Stimulated activated CD4-positive, alpha-beta T cell treated with anti-CD3 and anti-CD28 coated beads, Interleukin-4, amount 100 ng/mL, for 1 hour (primary cell): ENCODE data around the gene ZSCAN5A.
"Not testable (repeated sequence)": the region's sequence is repeated elsewhere in the genome, so short reads cannot be mapped to it uniquely, and the experiment has no call there.

ENCODE experiments used
- DNase-seq: peaks from one replicate; pipeline ENCODE4 v3.0.0-alpha.2; 2020

Gene ZSCAN5A

DNA sequence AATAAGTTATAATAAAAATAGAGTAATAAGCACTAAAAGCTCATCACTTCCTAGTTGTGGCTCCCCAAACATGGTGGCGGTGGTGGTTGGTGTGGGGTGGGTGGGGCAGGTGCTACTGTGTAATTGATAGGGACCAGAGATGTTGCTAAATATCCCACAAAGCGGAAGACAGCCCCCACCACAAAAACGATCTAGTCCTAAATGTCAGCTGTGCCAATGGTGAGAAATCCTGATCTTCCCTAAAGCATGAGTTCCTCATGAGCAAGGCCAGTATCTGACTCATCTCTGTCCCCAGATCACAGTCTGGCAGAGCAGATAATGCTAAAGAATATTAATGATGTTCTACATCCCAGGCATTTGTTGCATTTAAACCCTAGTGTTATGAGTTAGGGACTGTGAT is 44.0 kb downstream of the ZSCAN5A start:
- DNase-seq: no peak

DNA sequence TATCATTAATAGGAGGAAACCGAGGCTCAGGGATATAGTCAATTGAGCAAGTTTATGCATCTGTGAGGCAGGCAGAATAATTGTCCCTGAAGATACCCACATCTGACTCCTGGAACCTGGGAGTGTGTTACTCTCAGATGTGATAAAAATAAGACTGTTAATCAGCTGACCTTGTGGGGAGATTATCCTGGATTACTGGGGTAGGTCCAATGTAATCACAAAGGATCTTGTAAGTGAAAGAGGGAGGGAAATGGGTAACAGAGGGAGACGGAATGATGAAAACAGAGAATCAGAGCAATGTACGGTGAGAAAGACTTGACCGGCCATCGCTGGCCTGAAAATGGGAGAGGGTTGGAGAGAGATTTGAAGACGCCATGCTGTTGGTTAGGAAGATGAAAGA is 45.3 kb downstream of the ZSCAN5A start:
- DNase-seq: no peak

DNA sequence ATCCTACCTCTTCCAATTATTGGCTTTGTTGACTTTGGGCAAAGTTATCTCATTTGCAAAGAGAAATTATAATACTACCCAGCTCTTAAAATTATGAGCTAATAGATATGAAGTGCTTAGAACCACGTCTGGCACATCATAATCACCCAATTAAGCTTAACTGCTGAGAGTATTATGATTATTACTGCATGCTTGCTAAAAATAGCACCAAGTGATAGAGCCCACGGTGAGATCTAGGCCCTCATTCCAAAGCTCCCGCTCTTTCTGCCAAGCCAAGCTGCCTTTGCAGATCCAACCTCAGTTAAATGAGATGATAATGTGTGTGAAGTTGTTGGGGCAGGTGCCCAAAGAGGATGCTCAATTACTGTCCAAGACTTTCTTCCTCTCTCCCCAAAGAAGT is 48.6 kb downstream of the ZSCAN5A start:
- DNase-seq: no peak

DNA sequence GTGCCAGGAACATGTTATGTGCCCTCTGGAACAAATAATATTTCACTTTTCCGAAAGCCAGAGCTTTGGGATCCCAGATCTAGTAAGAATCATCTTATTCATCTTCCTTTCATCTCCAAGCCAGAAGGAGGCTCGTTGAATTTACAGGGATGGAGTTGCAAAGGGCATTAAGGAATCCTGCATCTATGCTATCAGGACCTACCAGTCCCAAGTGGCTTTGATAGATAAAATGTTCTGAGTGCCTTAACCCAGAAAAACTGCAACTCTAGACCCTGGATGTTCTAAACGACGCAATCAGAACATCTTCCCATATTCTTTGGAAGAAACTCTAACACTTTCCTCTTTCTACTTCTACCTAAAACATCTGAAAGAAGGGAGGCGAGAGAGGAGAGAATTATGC is 51.3 kb downstream of the ZSCAN5A start:
- DNase-seq: no peak

DNA sequence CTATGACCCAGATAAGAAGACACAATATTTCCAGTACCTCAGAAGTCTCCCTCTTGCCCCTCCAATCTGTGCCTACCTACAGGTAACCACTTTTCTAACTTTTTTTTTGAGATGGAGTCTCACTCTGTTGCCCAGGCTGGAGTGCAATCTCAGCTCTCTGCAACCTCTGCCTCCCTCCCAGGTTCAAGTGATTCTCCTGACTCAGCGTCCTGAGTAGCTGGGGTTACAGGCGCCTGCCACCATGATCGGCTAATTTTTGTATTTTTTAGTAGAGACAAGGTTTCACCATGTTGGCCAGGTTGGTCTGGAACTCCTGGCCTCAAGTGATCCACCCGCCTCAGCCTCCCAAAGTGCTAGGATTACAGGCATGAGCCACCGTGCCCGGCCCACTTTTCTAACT is 52.7 kb downstream of the ZSCAN5A start:
- DNase-seq: not testable (repeated sequence)

DNA sequence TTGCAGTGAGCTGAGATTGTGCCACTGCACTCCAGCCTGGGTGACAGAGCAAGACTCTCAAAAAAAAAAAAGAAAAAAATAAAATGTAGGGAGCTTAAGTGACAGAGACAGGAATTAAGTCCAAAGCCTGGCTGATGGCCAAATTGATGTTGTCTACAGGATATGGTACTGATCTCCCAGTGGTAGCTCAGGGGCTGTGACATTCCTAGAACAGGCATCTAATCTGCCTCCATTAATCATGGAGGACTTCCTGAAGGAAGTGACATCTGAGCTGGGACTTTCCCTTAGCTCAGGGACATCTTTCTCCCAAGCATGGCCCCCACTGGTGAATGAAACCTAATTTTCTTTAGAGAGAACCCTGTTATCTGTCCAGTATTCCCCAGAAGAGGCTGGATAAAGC is 53.5 kb downstream of the ZSCAN5A start:
- no peak for DNase-seq

DNA sequence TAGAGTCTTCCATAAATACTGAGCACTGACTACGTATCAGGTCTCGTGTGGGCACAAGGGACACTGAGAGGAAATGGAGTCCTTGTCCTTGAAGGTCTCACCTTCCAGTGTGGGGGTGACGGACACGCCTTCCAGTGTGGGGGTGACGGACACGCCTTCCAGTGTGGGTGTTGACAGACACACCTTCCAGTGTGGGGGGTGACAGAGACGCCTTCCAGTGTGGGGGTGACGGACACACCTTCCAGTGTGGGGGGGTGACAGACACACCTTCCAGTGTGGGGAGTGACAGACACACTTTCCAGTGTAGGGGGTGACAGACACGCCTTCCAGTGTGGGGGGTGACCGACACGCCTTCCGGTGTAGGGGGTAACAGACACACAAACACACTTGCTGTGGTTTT is 56.4 kb downstream of the ZSCAN5A start:
- no peak for DNase-seq

DNA sequence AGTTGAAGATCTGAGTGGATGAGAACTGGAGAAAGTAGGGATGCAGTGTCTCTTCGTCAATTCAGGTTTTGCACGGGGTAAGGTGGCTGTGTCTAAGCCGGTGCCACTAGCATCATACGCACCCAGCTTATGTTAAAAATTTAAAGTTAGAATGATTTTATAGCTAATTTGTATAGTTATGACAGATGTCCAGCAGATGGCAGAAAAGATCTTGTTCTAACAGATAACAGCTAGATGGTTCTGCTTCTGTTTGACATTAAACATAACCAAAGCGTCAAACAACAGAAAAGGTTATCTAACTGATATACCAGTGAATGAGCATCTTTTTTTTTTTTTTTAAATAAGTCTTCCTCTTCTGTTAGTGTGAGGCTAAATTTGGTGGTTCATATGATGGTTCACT is 60.9 kb downstream of the ZSCAN5A start:
- DNase-seq: no peak

DNA sequence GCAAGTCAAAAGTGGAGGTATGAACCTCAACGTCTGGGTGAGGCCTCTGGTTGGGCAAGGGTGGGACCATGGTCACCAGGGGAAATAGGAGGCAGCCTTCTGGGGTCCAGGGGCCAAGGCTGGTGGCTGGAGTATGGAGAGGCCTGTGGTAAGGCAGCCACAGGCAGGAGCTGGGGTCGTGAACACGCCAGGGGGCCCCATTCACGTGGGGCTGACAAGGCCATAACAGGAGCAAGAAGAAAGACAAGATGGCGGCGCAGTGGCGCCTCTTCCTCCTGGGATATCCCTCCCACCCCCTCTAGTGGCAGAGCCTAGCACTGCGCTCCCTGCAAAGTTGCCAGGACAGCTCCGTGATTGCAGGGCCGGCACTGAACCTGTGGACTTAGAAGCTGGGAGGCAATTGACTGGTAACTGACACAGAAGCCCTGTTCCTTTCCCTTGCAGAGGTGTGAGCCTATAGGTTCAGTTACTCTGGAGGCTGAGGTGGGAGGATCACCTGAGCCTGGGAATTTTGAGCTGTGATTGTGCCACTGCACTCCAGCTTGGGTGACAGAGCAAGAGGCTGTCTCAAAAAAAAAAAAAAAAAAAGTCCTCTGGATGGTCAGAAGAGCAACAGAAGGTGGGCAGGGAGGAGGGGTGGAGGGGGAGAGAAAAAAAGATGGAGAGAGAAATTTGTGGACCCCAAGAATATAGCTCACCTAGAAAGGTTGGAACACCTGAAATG is 61.8 kb downstream of the ZSCAN5A start:
- peak; percentile 72 for DNase-seq

DNA sequence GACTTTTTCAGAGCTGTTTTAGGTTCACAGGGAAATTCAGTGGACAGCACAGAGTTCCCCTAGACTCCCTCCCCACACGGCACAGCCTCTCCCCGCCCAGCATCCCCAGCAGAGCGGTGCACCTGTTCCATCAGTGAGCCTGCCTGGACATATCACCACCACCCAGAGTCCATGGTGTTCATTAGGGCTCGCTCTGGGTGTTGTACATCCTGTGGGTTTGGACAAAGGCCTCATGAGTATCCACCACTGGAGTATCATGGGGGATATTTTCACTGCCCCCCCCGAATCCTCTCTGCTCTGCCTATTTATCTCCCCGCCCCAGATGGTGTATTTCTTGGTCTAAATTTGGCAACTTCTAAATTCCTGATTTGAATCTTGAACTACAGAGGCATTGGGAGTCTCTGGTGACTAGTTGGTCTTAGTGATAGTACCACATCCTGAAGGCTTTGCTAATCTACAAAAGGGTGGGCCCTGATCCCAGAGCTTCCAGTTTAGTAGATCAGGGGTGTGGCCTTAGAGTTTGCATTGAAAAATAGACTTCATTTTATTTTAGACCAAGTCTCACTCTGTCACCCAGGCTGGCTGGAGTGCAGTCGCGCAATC is 65.8 kb downstream of the ZSCAN5A start:
- DNase-seq: not testable (repeated sequence)

DNA sequence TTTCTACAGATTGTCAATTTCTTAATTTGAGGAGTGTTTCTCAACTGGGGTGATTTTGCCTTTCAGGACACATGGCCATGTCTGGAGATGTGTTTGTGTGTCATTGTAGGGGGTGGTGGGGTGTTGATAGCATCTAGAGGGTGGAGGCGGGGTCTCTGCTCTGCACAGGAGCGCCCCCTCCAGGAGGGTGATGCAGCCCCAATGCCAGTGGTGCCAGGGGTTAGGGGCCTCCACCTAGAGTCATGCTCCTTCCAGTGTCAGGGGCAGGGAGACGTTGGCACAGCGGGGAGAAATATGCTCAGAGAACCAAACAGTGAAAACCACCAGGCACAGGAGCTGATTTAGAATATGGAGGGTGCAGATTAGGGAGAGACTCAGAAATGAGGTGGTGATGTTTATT is 68.9 kb downstream of the ZSCAN5A start:
- DNase-seq: not testable (repeated sequence)

DNA sequence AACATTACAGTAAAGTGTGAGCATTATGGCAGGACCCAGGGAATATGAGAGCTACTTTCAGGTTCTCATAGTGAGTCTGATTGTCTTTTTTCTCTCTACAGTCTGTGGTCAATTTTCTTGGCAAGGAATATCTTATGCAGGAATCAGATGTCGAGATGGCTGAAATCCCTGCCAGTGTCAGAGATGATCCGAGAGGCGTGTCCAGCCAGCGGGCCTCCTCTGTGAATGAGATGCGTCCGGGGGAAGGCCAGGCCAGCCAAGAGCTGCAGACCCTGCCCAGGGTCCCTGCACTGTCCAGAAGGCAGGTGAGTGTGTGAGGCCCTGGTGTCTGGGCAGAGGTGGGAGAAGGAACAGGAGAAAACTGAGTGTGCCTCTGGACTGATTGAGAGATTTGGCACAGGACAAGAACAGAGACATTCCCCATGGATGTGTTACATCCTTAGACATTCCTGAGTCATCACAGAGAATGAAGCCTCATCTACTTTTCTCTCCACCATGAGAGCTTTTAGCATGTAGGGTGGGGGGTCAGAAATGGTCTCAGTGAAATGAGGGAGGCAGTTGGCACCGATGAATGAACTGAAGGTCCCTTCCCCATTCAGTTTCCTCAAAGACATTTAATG is 69.4 kb downstream of the ZSCAN5A start:
- no peak for DNase-seq

DNA sequence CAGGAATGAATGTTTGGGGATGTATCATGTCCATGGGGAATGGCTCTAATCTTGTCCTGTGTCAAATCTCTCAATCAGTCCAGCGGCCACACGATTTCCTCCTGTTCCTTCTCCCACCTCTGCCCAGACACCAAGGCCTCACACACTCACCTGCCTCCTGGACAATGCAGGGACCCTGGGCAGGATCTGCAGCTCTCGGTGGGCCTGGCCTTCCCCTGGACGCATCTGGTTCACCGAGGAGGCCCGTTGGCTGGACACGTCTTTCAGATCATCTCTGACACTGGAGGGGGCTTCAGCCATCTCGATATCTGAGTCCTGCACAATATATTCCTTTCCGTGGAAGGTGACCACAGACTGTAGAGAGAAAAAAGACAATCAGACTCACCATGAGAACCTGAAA is 91.2 kb downstream of the ZSCAN5A start:
- no peak for DNase-seq

DNA sequence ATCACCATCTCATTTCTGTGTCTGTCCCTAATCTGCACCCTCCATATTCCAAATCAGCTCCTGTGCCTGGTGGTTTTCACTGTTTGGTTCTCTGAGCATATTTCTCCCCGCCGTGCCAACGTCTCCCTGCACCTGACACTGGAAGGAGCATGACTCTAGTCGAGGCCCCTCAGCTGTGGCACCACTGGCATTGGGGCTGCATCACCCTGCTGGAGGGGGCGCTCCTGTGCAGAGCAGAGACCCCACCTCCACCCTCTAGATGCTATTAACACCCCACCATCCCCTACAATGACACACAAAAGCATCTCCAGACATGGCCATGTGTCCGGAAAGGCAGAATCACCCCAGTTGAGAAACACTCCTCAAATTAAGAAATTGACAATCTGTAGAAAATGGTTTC is 91.7 kb downstream of the ZSCAN5A start:
- DNase-seq: no peak

DNA sequence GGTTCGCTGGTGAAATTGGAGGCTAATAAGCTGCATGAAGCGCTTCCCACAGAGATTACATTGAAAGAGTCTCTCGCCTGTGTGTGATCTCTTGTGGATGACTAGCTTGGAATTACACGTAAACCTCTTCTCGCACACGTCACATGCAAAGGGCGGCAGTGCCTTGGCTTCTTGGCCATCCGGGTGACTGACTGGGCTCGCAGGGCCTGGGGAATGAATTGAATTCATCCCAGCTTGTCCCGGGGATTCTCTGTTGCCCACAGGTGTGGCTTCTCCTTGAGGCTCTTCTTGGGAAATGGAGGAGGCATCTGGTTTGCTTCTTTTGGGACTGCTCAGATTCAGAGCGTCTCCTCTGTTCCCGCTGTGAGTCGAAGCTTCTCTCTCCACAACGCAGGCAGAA is 92.8 kb downstream of the ZSCAN5A start:
- no peak for DNase-seq

DNA sequence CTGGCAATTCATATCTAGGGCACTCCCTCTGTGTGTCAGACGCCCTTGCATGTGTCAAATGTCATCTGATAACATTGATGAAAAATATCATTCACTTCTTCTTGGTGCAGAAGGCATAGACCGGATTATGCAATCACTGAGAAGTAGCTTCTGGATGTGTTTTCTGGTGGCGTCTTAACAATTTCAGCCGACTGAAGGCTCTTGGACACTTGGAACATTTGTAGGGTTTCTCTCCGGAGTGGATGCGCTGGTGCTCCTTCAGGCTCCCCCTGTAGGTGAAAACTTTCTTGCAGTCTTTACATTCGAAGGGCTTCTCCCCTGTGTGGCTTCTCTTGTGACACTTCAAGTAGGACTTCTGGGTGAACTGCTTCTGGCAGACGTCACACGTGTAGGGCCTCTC is 93.2 kb downstream of the ZSCAN5A start:
- DNase-seq: not testable (repeated sequence)

DNA sequence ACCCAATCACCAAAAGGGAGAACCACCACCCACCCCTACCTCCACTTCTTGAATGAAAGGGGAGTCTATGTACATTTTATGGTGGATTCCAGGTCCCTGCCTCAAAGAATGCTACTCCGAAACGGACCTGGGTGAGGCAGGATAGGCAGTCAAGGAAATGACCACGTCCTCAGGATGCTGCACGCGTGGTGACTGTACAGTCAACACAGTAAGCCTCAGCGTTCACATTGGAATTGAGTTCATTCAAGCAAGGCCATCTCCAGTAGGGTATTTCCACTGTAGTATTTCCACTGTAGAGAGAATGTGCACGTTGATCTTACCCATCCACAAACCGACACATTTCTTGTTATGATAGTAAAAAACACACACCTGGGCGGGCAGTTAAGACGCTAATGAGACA is 95.7 kb downstream of the ZSCAN5A start:
- no peak for DNase-seq

DNA sequence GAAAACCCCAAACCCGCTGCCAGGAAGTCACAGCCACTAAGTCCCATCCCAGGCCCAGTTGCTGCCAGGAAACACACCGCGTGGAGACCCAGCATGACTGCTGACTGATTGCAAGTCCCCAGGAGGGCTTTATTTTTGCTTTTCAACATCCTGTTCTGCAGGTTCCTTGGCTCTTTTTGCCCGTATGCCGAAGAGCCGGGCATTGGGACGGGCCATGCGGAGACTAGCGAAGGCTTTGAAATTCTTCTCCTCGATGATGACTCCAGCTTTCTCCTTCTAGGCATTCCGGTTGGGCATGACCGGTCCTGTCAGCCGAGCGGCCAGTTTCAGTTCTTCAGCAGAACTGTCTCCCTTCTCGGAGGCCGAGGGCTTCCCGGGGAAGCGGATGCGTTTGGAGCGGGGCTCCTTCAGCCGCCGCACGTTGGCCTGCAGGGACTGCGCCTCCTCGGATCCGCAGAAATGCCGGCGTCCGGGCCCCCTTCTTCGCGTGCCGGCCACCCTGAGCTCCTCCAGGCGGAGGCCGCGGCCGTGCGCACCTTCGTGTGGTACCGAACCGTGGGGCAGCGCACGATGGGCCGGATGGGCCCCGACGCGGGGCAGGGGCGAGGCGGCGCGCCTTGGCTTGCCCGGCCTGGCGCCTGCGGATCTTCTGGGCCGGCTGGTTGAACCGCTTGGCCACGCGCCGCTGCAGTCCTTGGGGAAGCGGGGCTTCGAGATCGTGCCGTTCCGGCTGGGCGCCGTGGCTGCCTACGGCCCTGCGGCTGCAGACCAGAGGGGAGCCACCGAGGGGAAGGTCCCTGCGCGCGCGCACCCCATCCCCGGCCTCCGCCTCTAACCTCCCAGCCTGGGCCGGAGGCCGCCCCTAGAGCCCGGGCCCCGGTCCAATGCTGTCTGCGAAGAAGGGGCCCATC is 97.3 kb downstream of the ZSCAN5A start:
- DNase-seq: no peak

DNA sequence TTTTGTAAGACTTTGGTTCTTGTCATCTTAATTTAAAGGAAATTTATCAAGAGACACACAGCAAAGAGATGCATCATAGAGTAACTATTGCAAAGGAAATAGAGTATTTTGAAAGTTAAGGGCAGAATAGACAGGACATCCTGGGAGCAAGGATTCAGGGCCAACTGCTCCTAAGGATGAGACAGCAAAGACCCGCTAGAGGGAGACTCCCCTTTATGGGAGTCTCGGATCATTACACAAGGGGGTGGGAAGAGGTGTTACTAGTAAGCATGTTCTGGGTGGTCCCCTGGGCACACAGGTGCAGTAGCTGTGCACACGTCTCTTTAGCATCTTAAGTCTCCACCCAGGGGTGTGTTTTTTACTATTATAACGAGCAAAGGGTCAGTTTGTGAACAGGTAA is 102.9 kb downstream of the ZSCAN5A start:
- DNase-seq: no peak

DNA sequence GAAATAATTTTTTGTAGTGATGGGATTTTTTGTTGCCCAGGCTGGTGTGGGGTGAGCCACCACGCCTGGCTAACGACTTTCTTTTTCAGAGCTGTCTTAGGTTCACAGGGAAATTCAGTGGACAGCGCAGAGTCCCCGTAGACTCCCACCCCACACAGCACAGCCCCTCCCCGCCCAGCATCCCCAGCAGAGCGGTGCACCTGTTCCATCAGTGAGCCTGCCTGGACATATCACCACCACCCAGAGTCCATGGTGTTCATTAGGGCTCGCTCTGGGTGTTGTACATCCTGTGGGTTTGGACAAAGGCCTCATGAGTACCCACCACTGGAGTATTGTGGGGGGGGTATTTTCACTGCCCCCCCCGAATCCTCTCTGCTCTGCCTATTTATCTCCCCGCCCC is 104.6 kb downstream of the ZSCAN5A start:
- not testable (repeated sequence) for DNase-seq

DNA sequence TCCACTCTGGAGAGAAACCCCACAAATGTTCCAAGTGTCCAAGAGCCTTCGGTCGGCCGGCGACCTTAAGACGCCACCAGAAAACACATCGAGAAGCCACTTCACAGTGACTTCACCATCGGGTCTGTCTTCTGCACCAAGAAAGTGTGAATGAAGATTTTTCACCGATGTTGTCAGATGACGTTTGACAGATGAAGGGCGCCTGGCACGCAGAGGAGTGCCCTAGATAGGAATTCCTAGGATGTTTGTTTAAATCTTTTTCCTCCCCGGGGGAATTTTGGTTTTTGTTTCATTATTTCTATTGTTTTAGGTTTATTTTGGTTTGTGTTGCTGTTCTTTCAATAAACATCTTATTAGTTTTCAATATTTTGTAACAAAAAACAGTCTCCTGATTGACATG is 105.5 kb downstream of the ZSCAN5A start:
- no peak for DNase-seq

DNA sequence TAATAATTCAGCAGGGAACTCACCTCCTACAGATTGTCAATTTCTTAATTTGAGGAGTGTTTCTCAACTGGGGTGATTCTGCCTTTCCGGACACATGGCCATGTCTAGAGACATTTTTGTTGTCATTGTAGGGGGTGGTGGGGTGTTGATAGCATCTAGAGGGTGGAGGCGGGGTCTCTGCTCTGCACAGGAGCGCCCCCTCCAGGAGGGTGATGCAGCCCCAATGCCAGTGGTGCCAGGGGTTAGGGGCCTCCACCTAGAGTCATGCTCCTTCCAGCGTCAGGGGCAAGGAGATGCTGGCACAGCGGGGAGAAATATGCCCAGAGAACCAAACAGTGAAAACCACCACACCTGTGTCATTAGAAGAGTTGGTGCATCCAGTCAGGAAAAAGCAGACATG is 107.1 kb downstream of the ZSCAN5A start:
- not testable (repeated sequence) for DNase-seq

DNA sequence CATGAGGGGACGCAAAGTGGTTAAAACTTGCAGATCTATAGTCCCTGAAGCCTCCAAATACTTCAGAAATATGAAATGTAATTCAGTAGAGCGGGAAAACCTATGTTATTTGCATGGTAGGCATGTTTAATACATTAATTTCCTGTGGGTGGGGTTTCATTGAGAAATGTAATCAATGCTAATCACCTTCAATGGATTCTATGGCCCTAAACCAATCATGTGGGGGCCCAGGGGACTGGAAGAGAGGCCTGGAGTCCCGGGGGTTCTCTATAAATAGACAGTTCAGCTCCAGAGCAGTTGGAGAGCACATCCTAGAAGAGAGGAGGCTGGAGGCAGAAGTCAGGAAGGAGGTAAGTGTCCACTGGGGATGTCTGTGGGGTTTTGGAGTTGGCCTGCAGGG is 112.7 kb downstream of the ZSCAN5A start, which contains the start of gene ZSCAN5C:
Gene ZSCAN5C (plus strand): TSS at position 301 of the 400 bp plus-strand sequence. CDS start 3,641 bp downstream, outside the sequence.
- no peak for DNase-seq
